GM19328 (cell line): ENCODE measurements around the gene HOXA5.

Experiments
- ATAC-seq: cut with Tn5 transposase; IDR thresholded peaks from one replicate; pipeline ENCODE4 v1.9.1; 2021; ENCODE audit warnings: mild to moderate bottlenecking, moderate library complexity; ENCODE audit not compliant: unreplicated experiment

The HOXA5 gene

GRCh38 chr7:27138472-27138871 lies 5.0 kb downstream of the HOXA5 start:
- no peak for ATAC-seq

DNA sequence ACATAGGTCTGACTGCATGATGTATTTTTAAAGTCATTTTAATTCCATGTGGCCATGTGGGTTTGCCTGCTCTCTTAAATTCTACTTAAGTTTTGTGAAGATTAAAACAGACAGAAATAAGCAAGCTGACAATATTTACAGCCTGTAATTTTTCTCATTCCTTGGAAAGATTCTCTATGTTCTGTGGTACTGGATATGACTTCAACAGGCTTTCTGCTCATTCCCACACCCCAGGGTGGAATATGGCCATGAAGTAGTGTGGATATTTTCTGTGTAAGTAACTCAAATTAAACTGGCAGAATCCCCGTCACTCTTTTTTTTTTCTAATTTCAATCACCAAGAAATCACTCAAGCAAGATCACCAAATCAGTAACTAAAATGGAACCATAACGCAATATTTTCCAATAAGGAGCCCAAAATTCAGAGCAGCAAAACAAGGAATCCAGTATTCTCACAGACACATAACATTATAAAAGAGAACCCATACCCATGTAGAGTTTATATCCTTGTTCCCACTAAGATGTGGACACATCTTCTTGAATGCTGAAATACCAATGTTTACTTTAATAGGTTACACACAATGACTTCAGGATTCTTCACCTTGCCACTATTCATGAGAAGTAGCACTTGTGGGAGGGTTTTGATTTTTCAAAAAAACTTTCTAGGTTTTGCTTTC lies 5.7 kb downstream of the HOXA5 start:
- no peak for ATAC-seq

DNA sequence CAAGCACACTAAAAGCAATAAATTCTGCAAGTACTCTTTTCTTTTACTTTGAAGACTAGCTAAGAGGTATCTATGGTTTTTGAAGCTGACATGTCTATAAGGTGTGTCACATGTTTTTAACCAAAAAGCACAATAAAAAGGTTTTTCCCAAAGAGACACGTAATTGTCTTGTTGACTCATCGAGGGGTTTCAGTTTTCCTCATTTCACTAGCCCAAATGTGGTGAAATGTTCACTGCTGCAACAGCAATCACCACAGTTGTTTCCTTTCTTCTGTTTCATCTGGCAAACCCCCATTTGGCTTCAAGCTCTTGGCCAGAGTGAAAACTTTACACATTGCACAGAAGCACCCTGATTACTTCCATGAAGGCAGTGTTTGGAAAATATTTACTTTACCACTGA lies 9.1 kb downstream of the HOXA5 start:
- ATAC-seq = no peak

DNA sequence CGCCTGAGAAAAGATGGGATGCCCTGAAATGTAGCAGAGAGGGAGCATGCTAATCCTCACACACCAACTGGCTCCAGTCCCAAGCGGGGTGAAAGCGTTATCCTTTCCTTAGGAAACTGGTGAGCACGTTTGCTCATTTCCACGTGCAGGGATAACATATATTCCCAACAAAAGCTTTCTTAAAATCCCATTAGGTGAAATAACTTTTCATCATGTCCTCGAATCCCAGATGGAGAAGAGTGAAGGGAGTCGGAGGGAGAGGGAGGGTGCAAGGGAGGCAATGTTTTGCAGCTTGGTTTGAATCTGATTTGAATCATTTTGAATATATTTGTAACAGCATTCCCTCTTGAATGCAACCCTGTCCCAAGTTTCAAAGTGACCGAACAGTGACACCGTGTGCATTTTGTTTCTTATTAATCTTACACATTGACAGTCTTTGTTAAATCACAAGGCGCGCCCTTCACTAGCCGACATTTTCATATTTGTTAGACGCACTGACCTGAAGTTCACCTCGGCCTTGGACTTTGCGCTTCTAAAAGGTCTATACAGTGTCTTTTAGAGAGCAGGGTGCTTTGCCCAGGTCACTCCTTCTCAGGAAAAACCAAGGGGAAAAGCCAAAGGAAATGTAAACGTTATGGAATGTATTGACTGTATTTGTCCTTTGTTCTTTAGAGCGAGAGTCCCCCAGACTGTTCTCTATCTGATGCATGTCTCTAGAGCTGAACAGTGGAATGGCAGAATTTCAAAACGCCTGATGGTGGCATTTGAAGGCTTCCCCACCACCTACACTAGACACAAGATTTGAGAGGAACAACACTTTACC lies 9.9 kb downstream of the HOXA5 start:
- no peak for ATAC-seq

DNA sequence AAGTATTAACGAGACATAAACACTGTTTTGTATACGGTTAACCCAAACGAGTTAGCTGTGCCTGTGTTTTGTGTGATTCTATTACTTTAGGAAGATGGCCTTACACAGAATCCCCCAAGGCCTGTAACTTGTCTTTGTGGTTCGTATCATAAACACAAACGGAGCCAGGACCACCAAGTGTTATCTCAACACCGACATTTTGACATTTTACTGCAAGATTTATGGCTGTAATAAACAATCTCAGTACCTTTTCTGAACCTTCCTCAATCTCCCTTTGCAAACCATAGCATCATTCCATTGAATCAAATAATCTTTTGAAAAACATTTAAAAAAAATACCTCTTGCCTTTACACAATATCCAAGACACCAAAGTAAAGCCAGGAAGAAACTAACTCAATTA lies 10.5 kb downstream of the HOXA5 start:
- ATAC-seq = no peak

GRCh38 chr7:27132214-27132613 lies 11.3 kb downstream of the HOXA5 start:
- no peak for ATAC-seq

GRCh38 chr7:27131390-27131819 lies 12.1 kb downstream of the HOXA5 start:
- no peak for ATAC-seq

DNA sequence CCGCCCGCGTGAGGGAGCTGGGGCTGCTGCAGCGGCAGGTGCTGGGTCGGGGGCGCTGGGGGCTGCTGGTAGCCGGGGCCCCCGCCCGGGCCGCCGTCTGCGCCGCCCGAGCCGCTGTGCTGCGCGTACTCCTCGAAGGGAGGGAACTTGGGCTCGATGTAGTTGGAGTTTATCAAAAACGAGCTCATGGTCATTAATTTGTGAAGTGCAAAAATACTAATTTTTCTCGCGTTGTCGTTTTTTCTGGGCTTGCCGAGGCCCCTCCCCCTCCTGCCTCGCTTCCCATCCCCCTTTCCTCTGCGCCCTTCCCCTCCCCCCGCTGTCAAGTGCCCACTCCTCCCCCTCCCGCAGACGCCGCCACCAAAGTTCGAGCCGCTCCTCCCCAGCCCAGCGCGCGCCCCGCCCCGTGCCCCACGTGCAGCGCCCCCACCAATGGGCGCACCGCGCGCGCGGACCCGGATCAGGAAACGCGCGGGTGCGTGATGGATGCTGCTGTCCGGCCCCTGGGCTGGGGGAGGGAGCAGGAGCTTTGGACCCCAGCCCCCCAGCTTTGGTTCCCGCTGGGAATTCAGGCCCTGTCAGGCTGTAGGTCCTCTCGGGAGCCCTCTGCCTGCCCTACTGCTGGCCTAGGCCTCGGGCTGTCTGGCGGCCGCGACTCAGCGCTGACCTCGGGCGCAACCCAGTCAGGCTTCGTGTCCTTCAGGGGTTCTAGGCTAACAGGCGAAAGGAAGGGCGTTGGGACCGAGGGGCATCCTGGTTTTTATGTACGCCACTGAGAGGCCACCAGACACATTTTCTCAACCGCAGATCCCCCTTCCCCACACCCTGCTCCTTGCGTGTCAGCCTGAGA lies 12.7 kb downstream of the HOXA5 start, which contains the start of gene HOXA4:
HOXA4 (minus strand) TSS at position 218 of the 850 bp plus-strand sequence; CDS start at position 194, 24 bp downstream.
- no peak for ATAC-seq

DNA sequence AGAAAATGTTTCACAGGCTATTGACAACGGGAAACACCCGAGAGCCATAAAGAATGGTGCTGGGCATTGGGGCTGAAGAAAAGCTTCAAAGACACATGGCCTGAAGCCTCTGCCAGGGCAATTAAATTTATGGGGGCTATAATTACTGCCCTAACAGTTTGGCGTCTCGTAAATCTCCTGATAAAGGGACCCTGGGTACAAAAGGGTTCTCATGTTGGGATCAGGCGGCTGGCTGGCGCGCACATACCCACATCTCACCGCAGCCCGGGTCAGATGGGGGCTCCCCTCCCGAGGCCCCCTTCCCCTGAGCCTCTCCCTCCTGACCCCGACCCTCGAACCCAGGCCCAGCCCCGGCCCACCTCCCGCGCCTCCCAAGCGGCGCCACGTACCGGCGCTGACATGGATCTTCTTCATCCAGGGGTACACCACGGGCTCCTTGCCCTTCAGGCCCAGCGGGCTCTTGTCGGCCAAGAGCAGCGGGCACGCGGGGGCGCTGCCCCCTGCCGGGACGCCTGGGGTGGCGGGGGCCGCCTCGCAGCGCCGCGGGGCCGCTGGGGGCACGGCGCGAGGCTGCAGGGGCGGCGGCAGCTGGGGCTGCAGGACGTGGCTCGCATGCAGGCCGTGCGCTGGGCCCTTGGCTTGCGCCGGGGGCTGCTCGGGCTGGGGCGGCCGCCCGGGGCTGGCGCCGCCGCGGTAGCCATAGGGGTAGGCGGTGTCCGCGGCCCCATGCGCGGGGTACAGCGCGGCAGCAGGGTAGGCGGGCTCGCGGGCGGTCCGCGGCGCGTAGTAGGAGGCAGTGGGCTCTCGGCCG lies 13.5 kb downstream of the HOXA5 start:
- ATAC-seq = no peak

DNA sequence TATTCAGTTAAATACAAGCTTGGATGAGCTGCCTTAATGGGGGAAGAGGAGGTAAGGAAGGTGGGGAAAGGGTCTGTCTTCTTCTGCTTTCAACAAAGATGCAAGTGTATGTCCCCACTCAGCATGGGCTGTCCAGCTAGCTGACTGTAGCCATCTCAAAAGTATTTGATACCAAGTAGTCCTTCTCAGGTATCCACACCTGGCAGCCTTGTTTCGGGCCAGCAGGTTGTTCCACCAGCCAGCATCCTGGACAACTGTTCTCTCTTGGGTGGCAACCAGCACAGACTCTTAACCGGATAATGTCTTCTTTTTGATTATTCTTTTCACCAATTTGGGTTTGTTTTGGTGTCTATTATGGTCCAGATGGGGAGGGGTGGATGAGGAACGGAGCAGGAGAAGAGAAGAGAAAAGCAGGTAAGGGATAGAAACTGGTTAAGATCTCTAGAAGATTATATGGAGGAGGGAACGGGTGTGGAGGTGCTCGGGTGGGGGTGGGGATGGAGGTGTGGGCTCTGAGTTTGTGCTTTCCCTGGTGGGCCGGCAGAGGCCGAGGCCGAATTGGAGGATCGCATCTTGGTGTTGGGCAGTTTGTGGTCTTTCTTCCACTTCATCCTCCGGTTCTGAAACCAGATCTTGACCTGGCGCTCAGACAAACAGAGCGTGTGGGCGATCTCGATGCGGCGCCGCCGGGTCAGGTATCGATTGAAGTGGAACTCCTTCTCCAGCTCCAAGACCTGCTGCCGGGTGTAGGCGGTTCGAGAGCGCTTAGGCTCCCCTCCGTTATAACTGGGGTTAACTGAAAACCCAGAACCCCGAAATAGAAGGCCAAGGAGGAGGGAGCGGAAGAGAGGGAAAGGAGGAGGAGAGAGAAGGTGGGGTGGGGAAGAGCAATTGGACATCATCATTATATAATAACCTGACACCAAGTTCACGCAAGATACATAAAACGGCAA lies 14.4 kb downstream of the HOXA5 start:
- ATAC-seq = no peak

DNA sequence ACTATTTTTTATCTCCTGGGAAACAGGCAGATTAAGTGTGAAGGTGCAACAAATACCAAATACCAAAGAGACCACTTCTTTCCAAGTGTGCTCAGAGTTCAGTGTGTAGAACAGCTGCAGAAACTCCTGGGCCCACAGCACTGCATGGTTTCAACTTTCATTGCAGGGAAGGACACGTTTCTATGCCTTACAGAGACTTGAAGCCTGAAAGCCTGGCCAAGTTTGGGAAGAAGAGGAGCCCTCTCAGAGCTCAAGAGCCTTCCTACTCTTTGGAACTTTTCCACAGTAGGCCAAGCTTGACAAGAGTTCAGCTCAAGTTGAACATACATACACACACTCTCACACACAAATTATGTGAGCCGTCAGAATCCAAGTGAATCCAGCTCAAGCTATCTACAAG lies 15.4 kb downstream of the HOXA5 start:
- no peak for ATAC-seq

DNA sequence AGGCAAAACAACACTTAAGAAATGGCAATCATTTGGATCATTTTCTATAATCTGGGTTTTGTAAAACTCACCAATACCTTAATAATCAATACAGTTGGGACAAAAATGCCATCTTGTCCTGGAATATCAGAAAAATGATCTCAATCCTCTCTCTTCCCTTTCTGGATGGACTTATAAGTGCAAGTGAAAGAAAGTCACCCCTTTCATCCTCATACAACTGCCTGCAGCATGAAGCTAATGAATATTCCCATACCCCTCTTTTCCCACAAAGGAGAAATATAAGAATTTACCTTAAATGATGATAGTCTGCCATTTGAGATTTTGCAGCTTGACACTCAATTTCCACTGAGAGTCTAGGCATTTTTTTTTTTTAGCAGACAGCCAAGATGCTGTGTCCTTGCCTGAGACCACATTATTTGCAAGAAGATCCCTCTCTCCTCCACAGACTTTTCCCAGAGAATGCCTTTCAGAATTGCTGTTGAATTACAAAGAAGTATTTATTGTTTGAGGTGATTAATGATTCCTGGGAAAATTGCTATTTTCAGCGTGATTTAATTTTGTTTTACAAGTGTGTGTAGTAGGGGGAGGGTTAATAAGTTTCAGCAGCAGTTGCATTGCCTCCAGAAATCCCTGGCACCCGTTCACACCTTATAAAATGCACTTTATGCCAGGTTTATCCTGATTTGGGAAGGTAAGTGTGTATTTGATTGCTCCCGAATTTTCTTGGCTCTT lies 16.7 kb downstream of the HOXA5 start:
- ATAC-seq = no peak

DNA sequence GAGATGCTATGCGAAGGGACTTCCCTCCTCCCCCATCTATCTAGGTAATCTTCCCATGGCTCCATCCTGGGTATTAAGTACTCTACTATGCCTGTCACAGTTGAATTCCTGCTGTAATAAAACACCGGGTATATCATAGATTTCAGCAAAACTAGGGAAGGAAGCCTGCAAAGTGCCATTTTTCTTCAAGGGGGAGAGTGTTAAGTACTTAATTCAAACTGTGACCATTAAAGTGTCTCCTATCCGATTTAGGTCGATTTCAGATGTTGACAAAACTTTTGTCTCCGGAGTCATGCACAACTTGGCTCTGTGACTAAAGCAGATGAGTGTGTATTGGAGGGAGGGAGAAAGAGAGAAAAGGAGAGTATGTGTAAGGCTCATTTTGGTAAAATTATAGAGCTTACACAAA lies 17.5 kb downstream of the HOXA5 start:
- ATAC-seq = no peak

- ATAC-seq = no peak
Observed at GRCh38 chr7:27124902-27125689, 18.4 kb downstream of the HOXA5 start.

GRCh38 chr7:27124096-27124901 lies 19.2 kb downstream of the HOXA5 start:
- no peak for ATAC-seq

GRCh38 chr7:27123477-27124053 lies 19.9 kb downstream of the HOXA5 start:
- no peak for ATAC-seq

DNA sequence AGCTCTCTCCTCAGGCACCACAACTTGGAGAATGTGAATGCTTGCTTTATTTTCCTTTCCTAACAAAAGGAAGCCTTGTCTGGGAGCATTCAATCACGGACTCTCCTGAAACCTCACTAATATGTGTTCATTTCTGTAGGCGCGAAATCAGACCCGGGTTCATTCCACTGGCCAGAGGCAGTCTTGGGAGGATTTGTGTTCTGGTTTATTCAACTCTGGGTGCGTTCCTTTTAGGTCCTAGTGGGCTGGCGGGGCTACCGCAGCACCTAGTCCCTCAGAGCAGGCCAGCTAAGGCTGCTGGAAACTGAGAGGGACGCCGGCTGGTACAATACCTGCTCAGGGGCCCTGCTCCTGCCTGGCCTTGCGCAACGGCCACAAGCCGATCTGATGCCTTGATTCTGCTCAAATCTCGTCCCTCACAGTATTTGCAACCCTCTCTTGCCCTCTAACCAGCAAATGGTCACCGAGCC lies 20.4 kb downstream of the HOXA5 start:
- no peak for ATAC-seq
